H9 (cell line): ENCODE data around the gene OGFOD1. TPM values are rescaled to one million over a fixed set of nuclear protein-coding genes. Genes with fewer than 3 reads are reported as not detected.

Experiments
- DNase-seq: peaks from one replicate; pipeline ENCODE4 v3.0.0-alpha.2; 2017
- H2AFZ ChIP-seq: one replicate; pipeline ENCODE4 v1.6.1; 2013; ENCODE audit warnings: mild to moderate bottlenecking, low read length, control low read depth, moderate library complexity
- H2AK5ac ChIP-seq: 2 replicates; pipeline ENCODE4 v1.6.1; 2013; ENCODE audit warnings: low read length, control low read depth, mixed read lengths; ENCODE audit not compliant: insufficient read length
- H2BK120ac ChIP-seq: one replicate; pipeline ENCODE4 v1.6.1; 2013; ENCODE audit warnings: low read depth, mild to moderate bottlenecking, low read length, control low read depth, inconsistent platforms; ENCODE audit not compliant: poor library complexity, severe bottlenecking
- H2BK12ac ChIP-seq: 2 replicates; pipeline ENCODE4 v1.6.1; 2013; ENCODE audit warnings: low read length, control low read depth, mixed read lengths, low read depth; ENCODE audit not compliant: insufficient read length
- H2BK15ac ChIP-seq: 2 replicates; pipeline ENCODE4 v1.6.1; 2013; ENCODE audit warnings: low read depth, low read length, control low read depth
- H2BK20ac ChIP-seq: one replicate; pipeline ENCODE4 v1.6.1; 2013; ENCODE audit warnings: low read depth, mild to moderate bottlenecking, low read length, control low read depth, inconsistent platforms; ENCODE audit not compliant: poor library complexity, severe bottlenecking
- H2BK5ac ChIP-seq: 2 replicates; pipeline ENCODE4 v1.6.1; 2013; ENCODE audit warnings: low read length, control low read depth, mixed read lengths; ENCODE audit not compliant: insufficient read length
- H3K14ac ChIP-seq: 2 replicates; pipeline ENCODE4 v1.6.1; 2013; ENCODE audit warnings: low read length, control low read depth; ENCODE audit not compliant: insufficient read depth
- H3K18ac ChIP-seq: 2 replicates; pipeline ENCODE4 v1.6.1; 2013; ENCODE audit warnings: low read depth, mild to moderate bottlenecking, mixed read lengths, low read length, control low read depth; ENCODE audit not compliant: insufficient read length
- H3K23ac ChIP-seq: 2 replicates; pipeline ENCODE4 v1.6.1; 2013; ENCODE audit warnings: low read length, control low read depth, mixed read lengths, low read depth; ENCODE audit not compliant: insufficient read length
- H3K23me2 ChIP-seq: 2 replicates; pipeline ENCODE4 v1.6.1; 2013; ENCODE audit warnings: low read depth, mild to moderate bottlenecking, mixed read lengths, low read length, control low read depth; ENCODE audit not compliant: insufficient read length, poor library complexity, severe bottlenecking
- H3K27ac ChIP-seq: 2 replicates; pipeline ENCODE4 v1.5.1; 2013; ENCODE audit warnings: low read length, control low read depth, mixed read lengths, low read depth; ENCODE audit not compliant: insufficient read length
- H3K27me3 ChIP-seq: 2 replicates; pipeline ENCODE4 v1.6.1; 2013; ENCODE audit warnings: low read length, control low read depth, inconsistent platforms; ENCODE audit not compliant: insufficient read depth
- H3K4ac ChIP-seq: 2 replicates; pipeline ENCODE4 v1.6.1; 2013; ENCODE audit warnings: low read depth, mild to moderate bottlenecking, control low read depth, inconsistent platforms, low read length, moderate library complexity
- H3K4me1 ChIP-seq: 2 replicates; pipeline ENCODE4 v1.6.1; 2013; ENCODE audit warnings: low read length, control low read depth, inconsistent platforms; ENCODE audit not compliant: insufficient read depth
- H3K4me2 ChIP-seq: 2 replicates; pipeline ENCODE4 v1.6.1; 2013; ENCODE audit warnings: low read length, control low read depth, mixed read lengths; ENCODE audit not compliant: insufficient read length, insufficient read depth
- H3K56ac ChIP-seq: 2 replicates; pipeline ENCODE4 v1.6.1; 2013; ENCODE audit warnings: low read depth, mild to moderate bottlenecking, mixed read lengths, low read length, control low read depth; ENCODE audit not compliant: insufficient read length
- H3K79me1 ChIP-seq: 2 replicates; pipeline ENCODE4 v1.6.1; 2013; ENCODE audit warnings: low read depth, mild to moderate bottlenecking, moderate library complexity, low read length, control low read depth, inconsistent platforms; ENCODE audit not compliant: insufficient read depth, poor library complexity, severe bottlenecking
- H3K79me2 ChIP-seq: 2 replicates; pipeline ENCODE4 v1.6.1; 2013; ENCODE audit warnings: low read length, control low read depth, inconsistent platforms; ENCODE audit not compliant: insufficient read depth
- H3K9ac ChIP-seq: 2 replicates; pipeline ENCODE4 v1.6.1; 2013; ENCODE audit warnings: low read length, control low read depth, mixed read lengths; ENCODE audit not compliant: insufficient read length; ENCODE audit errors: extremely low read depth
- H3K9me3 ChIP-seq: one replicate; pipeline ENCODE4 v1.6.1; 2013; ENCODE audit warnings: low read depth, low read length, inconsistent platforms; ENCODE audit not compliant: control insufficient read depth
- H3T11ph ChIP-seq: one replicate; pipeline ENCODE4 v1.6.1; 2013; ENCODE audit warnings: mild to moderate bottlenecking, low read length, control low read depth, inconsistent platforms
- H4K20me1 ChIP-seq: one replicate; pipeline ENCODE4 v1.6.1; 2013; ENCODE audit not compliant: control insufficient read depth, insufficient read length, insufficient read depth
- H4K5ac ChIP-seq: 2 replicates; pipeline ENCODE4 v1.6.1; 2013; ENCODE audit warnings: low read depth, mild to moderate bottlenecking, mixed read lengths, low read length, control low read depth; ENCODE audit not compliant: insufficient read length
- H4K8ac ChIP-seq: replicated peaks from 2 replicates; pipeline ENCODE4 v1.6.1; 2013; ENCODE audit warnings: low read length, control low read depth, mixed read lengths, low read depth; ENCODE audit not compliant: insufficient read length
- H4K91ac ChIP-seq: 2 replicates; pipeline ENCODE4 v1.6.1; 2013; ENCODE audit warnings: low read depth, mild to moderate bottlenecking, moderate library complexity, mixed read lengths, low read length, control low read depth; ENCODE audit not compliant: insufficient read length
- H3K27ac Mint-ChIP-seq, 3 experiments: 2 replicates in 2 of 3; 3 replicates in 1 of 3; pipeline ENCODE4 v1.8.0; 2020 to 2021; ENCODE audit warnings: mixed read lengths in 3 of 3, mild to moderate bottlenecking in 1 of 3, moderate library complexity in 1 of 3
- H3K27me3 Mint-ChIP-seq: 2 replicates; pipeline ENCODE4 v1.8.0; 2021; ENCODE audit warnings: low read depth, mild to moderate bottlenecking, moderate library complexity, mixed read lengths
- H3K36me3 Mint-ChIP-seq, 3 experiments: 2 replicates in 2 of 3; 3 replicates in 1 of 3; pipeline ENCODE4 v1.8.0; 2020 to 2021; ENCODE audit warnings: low read depth in 3 of 3, mixed read lengths in 3 of 3; ENCODE audit not compliant: insufficient read depth in 1 of 3
- H3K4me1 Mint-ChIP-seq, 2 experiments: 2 replicates each; pipeline ENCODE4 v1.8.0; 2020; ENCODE audit warnings: mixed read lengths in 2 of 2
- H3K4me3 Mint-ChIP-seq, 2 experiments: 2 replicates in 1 of 2; 3 replicates in 1 of 2; pipeline ENCODE4 v1.8.0; 2020 to 2021; ENCODE audit warnings: mild to moderate bottlenecking in 2 of 2, mixed read lengths in 2 of 2, moderate library complexity in 1 of 2
- H3K9me3 Mint-ChIP-seq, 2 experiments: 2 replicates in 1 of 2; 3 replicates in 1 of 2; pipeline ENCODE4 v1.8.0; 2020; ENCODE audit warnings: mild to moderate bottlenecking in 2 of 2, mixed read lengths in 2 of 2, moderate library complexity in 1 of 2
- WGBS: extraction: QIAGEN DNeasy Blood & Tissue Kit; methylation state at CpG from one replicate; pipeline ENCODE4 v1.1.7; 2013; ENCODE audit warnings: missing lambda C conversion rate, low lambda C conversion rate, mixed read lengths; ENCODE audit not compliant: insufficient read length; ENCODE audit errors: extremely low coverage; 5-methylcytosine and 5-hydroxymethylcytosine counted together
- total RNA-seq: library from RNA; stranded (reverse); gene quantifications from 2 replicates; pipeline ENCODE4 v1.2.1, GENCODE V29; 2021
- TF ChIP-seq, protein P1 (sequence below): fragments of 200-600 bp; sonication (generic); conservative IDR thresholded peaks from 3 replicates; pipeline ENCODE4 v1.8.0; 2021; ENCODE audit warnings: antibody characterized with exemption, mild to moderate bottlenecking

Gene OGFOD1
- total RNA-seq, 1 experiment from 2014 or later: 66.5 TPM

DNA sequence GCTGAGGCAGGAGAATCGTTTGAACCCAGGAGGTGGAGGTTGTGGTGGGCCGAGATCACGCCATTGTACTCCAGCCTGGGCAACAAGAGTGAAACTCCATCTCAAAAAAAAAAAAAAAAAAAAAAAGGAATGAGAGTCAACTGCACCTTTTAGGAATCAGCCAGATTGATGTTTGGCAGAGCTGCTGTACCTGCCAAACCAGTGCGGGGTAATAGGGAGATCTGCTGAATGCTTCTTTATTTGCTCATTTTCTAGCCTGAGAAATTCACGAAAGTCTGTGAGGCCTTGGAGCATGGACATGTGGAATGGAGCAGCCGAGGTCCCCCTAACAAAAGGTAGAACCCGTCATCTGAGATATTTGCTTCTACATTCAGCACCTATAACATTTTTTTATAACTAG is 18.4 kb downstream of the OGFOD1 start:
- Histone ChIP-seq H2BK5ac (no peak overlapping the region), H3K27ac (no peak overlapping the region), H3K23me2 (no peaks in the 10 kb centered on the region), H2BK15ac (no peak overlapping the region), H3K4me1 (no peaks in the 10 kb centered on the region), H3K4ac (no peak overlapping the region), H3K23ac (no peak overlapping the region), H3K79me2 (no peaks in the 10 kb centered on the region), H4K5ac (no peak overlapping the region), H4K8ac (no peak overlapping the region), H4K91ac (no peak overlapping the region), H2AFZ (no peak overlapping the region), H3K56ac (no peak overlapping the region), H3K14ac (no peak overlapping the region), H3K9ac (no peak overlapping the region), H3K79me1 (no peaks in the 10 kb centered on the region), H2BK120ac (no peak overlapping the region), H2AK5ac (no peak overlapping the region), H3K4me2 (no peak overlapping the region), H3K18ac (no peak overlapping the region), H3T11ph (no peak overlapping the region), H3K27me3 (no peaks in the 10 kb centered on the region), H3K9me3 (no peaks in the 10 kb centered on the region), H2BK20ac (no peak overlapping the region), H2BK12ac (no peak overlapping the region), H4K20me1 (no peaks in the 10 kb centered on the region)
- no peak overlapping the region for H3K4me3 Mint-ChIP-seq
- DNase-seq: no peak
- H3K9me3 Mint-ChIP-seq: no peaks in the 10 kb centered on the region
- WGBS: no CpG with 5 or more reads among the region's 7 CpGs
- peaks cover 2% of the 10 kb centered on the region in 2 experiments; a peak in 3 of 4 replicates for H3K4me1 Mint-ChIP-seq
- no peaks in the 10 kb centered on the region for H3K27me3 Mint-ChIP-seq
- H3K27ac Mint-ChIP-seq: no peak overlapping the region
- TF ChIP-seq, protein P1, sequence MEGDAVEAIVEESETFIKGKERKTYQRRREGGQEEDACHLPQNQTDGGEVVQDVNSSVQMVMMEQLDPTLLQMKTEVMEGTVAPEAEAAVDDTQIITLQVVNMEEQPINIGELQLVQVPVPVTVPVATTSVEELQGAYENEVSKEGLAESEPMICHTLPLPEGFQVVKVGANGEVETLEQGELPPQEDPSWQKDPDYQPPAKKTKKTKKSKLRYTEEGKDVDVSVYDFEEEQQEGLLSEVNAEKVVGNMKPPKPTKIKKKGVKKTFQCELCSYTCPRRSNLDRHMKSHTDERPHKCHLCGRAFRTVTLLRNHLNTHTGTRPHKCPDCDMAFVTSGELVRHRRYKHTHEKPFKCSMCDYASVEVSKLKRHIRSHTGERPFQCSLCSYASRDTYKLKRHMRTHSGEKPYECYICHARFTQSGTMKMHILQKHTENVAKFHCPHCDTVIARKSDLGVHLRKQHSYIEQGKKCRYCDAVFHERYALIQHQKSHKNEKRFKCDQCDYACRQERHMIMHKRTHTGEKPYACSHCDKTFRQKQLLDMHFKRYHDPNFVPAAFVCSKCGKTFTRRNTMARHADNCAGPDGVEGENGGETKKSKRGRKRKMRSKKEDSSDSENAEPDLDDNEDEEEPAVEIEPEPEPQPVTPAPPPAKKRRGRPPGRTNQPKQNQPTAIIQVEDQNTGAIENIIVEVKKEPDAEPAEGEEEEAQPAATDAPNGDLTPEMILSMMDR: no peak
- H3K36me3 Mint-ChIP-seq: peaks cover 44 to 95% (median 81%) of the 10 kb centered on the region in 3 experiments; a peak in 6 of 7 replicates
